GM12878 (cell line): ENCODE measurements around the gene FBXL5.

Experiments used
- ATF7 ChIP-seq: fragments of 450-650 bp; IDR thresholded peaks from 2 replicates; pipeline ENCODE4 v1.6.1; 2016; ENCODE audit warnings: low read depth, mild to moderate bottlenecking
- ELK1 ChIP-seq: IDR thresholded peaks from 2 replicates; pipeline ENCODE4 v1.6.1; 2012; ENCODE audit warnings: low read depth, low read length, improper control_type of control experiment
- ETV6 ChIP-seq, 2 experiments: fragments of 450-650 bp in 1 of 2; IDR thresholded peaks in 1 of 2; conservative IDR thresholded peaks in 1 of 2; 2 replicates each; pipeline ENCODE4 v1.6.1; 2014; ENCODE audit warnings: antibody characterized with exemption in 1 of 2, borderline replicate concordance in 1 of 2, low read depth in 1 of 2, mild to moderate bottlenecking in 1 of 2, moderate library complexity in 1 of 2
- EZH2 ChIP-seq: IDR thresholded peaks from 2 replicates; pipeline ENCODE4 v1.6.1; 2012; ENCODE audit warnings: low read depth, mild to moderate bottlenecking, control low read depth, inconsistent platforms, low read length, borderline replicate concordance; ENCODE audit not compliant: control insufficient read depth
- FOXM1 ChIP-seq: IDR thresholded peaks from 2 replicates; pipeline ENCODE4 v1.6.1; 2012; ENCODE audit warnings: low read depth, mild to moderate bottlenecking, inconsistent platforms, low read length, moderate library complexity
- NR2C2 ChIP-seq: IDR thresholded peaks from 2 replicates; pipeline ENCODE4 v1.6.1; 2011; ENCODE audit warnings: borderline replicate concordance, low read depth; ENCODE audit not compliant: control insufficient read depth, insufficient read length
- YY1 ChIP-seq: IDR thresholded peaks from 2 replicates; pipeline ENCODE4 v1.6.1; 2011; ENCODE audit warnings: low read depth, mild to moderate bottlenecking, low read length
- ZNF217 ChIP-seq: fragments of 450-650 bp; IDR thresholded peaks from 2 replicates; pipeline ENCODE4 v1.6.1; 2017; ENCODE audit warnings: antibody characterized with exemption, mild to moderate bottlenecking
- TF ChIP-seq, protein P1 (sequence below): IDR thresholded peaks from 2 replicates; pipeline ENCODE4 v1.6.1; 2012; ENCODE audit warnings: low read depth, low read length, improper control_type of control experiment
- TF ChIP-seq, protein P2 (sequence below): fragments of 450-650 bp; IDR thresholded peaks from 2 replicates; pipeline ENCODE4 v1.6.1; 2016; ENCODE audit warnings: mild to moderate bottlenecking, moderate library complexity, borderline replicate concordance
- TF ChIP-seq, protein P3 (sequence below), 3 experiments: IDR thresholded peaks in 2 of 3; conservative IDR thresholded peaks in 1 of 3; 2 replicates each; pipeline ENCODE4 v1.5.1; 2011; ENCODE audit warnings: low read depth in 3 of 3, low read length in 3 of 3, mild to moderate bottlenecking in 3 of 3, control low read depth in 2 of 3, moderate library complexity in 2 of 3, inconsistent platforms in 1 of 3, mixed read lengths in 1 of 3; ENCODE audit not compliant: control insufficient read depth in 2 of 3, insufficient read depth in 1 of 3; ENCODE audit errors: extremely low read depth in 1 of 3
- TF ChIP-seq, protein P4 (sequence below): fragments of 450-650 bp; formaldehyde crosslinking; IDR thresholded peaks from 2 replicates; pipeline ENCODE4 v1.5.0; 2022; ENCODE audit warnings: mild to moderate bottlenecking, missing genetic modification characterization

- TF ChIP-seq FOXM1 (no peak), NR2C2 (no peak), ZNF217 (no peak), YY1 (no peak), ETV6 (conservative IDR thresholded peaks at IDR 0.05 in 1 of 2, IDR thresholded peaks at IDR 0.05 in 1 of 2; ENCODE audit: borderline replicate concordance in 1 of 2, low read depth in 1 of 2) (no peak), EZH2 (no peak), ATF7 (no peak), ELK1 (no peak)
- TF ChIP-seq, protein P1, sequence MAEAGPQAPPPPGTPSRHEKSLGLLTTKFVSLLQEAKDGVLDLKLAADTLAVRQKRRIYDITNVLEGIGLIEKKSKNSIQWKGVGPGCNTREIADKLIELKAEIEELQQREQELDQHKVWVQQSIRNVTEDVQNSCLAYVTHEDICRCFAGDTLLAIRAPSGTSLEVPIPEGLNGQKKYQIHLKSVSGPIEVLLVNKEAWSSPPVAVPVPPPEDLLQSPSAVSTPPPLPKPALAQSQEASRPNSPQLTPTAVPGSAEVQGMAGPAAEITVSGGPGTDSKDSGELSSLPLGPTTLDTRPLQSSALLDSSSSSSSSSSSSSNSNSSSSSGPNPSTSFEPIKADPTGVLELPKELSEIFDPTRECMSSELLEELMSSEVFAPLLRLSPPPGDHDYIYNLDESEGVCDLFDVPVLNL: no peak
- TF ChIP-seq, protein P2, sequence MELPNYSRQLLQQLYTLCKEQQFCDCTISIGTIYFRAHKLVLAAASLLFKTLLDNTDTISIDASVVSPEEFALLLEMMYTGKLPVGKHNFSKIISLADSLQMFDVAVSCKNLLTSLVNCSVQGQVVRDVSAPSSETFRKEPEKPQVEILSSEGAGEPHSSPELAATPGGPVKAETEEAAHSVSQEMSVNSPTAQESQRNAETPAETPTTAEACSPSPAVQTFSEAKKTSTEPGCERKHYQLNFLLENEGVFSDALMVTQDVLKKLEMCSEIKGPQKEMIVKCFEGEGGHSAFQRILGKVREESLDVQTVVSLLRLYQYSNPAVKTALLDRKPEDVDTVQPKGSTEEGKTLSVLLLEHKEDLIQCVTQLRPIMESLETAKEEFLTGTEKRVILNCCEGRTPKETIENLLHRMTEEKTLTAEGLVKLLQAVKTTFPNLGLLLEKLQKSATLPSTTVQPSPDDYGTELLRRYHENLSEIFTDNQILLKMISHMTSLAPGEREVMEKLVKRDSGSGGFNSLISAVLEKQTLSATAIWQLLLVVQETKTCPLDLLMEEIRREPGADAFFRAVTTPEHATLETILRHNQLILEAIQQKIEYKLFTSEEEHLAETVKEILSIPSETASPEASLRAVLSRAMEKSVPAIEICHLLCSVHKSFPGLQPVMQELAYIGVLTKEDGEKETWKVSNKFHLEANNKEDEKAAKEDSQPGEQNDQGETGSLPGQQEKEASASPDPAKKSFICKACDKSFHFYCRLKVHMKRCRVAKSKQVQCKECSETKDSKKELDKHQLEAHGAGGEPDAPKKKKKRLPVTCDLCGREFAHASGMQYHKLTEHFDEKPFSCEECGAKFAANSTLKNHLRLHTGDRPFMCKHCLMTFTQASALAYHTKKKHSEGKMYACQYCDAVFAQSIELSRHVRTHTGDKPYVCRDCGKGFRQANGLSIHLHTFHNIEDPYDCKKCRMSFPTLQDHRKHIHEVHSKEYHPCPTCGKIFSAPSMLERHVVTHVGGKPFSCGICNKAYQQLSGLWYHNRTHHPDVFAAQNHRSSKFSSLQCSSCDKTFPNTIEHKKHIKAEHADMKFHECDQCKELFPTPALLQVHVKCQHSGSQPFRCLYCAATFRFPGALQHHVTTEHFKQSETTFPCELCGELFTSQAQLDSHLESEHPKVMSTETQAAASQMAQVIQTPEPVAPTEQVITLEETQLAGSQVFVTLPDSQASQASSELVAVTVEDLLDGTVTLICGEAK: no peak
- TF ChIP-seq, protein P3, sequence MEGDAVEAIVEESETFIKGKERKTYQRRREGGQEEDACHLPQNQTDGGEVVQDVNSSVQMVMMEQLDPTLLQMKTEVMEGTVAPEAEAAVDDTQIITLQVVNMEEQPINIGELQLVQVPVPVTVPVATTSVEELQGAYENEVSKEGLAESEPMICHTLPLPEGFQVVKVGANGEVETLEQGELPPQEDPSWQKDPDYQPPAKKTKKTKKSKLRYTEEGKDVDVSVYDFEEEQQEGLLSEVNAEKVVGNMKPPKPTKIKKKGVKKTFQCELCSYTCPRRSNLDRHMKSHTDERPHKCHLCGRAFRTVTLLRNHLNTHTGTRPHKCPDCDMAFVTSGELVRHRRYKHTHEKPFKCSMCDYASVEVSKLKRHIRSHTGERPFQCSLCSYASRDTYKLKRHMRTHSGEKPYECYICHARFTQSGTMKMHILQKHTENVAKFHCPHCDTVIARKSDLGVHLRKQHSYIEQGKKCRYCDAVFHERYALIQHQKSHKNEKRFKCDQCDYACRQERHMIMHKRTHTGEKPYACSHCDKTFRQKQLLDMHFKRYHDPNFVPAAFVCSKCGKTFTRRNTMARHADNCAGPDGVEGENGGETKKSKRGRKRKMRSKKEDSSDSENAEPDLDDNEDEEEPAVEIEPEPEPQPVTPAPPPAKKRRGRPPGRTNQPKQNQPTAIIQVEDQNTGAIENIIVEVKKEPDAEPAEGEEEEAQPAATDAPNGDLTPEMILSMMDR (IDR thresholded peaks at IDR 0.05 in 2 of 3, conservative IDR thresholded peaks at IDR 0.05 in 1 of 3; ENCODE audit: control insufficient read depth in 2 of 3, extremely low read depth in 1 of 3, insufficient read depth in 1 of 3, low read depth in 3 of 3, low read length in 3 of 3): no peak
- TF ChIP-seq, protein P4, sequence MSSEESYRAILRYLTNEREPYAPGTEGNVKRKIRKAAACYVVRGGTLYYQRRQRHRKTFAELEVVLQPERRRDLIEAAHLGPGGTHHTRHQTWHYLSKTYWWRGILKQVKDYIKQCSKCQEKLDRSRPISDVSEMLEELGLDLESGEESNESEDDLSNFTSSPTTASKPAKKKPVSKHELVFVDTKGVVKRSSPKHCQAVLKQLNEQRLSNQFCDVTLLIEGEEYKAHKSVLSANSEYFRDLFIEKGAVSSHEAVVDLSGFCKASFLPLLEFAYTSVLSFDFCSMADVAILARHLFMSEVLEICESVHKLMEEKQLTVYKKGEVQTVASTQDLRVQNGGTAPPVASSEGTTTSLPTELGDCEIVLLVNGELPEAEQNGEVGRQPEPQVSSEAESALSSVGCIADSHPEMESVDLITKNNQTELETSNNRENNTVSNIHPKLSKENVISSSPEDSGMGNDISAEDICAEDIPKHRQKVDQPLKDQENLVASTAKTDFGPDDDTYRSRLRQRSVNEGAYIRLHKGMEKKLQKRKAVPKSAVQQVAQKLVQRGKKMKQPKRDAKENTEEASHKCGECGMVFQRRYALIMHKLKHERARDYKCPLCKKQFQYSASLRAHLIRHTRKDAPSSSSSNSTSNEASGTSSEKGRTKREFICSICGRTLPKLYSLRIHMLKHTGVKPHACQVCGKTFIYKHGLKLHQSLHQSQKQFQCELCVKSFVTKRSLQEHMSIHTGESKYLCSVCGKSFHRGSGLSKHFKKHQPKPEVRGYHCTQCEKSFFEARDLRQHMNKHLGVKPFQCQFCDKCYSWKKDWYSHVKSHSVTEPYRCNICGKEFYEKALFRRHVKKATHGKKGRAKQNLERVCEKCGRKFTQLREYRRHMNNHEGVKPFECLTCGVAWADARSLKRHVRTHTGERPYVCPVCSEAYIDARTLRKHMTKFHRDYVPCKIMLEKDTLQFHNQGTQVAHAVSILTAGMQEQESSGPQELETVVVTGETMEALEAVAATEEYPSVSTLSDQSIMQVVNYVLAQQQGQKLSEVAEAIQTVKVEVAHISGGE: no peak
Observed at GRCh38 chr4:15598644-15599043, 56.5 kb downstream of the FBXL5 start.
